Adipocyte (in vitro differentiated cells): ENCODE results near the gene QSER1.
A peak's percentile ranks its signal among the peaks of the same experiment; 100 is the strongest.

Experiments used
- DNase-seq: peaks from one replicate; pipeline ENCODE4 v3.0.0-alpha.2; 2015; ENCODE audit warnings: low read depth
- H3K27me3 ChIP-seq: replicated peaks from 2 replicates; pipeline ENCODE4 v1.7.0; 2013; ENCODE audit warnings: mild to moderate bottlenecking, low read length, moderate library complexity; ENCODE audit not compliant: control insufficient read depth, insufficient read depth
- H3K36me3 ChIP-seq: 2 replicates; pipeline ENCODE4 v1.7.0; 2013; ENCODE audit warnings: low read length, mild to moderate bottlenecking, moderate library complexity; ENCODE audit not compliant: control insufficient read depth, insufficient read depth, severe bottlenecking
- H3K4me1 ChIP-seq: 2 replicates; pipeline ENCODE4 v1.7.0; 2013; ENCODE audit warnings: mild to moderate bottlenecking, low read length, moderate library complexity; ENCODE audit not compliant: control insufficient read depth, insufficient read depth
- H3K4me3 ChIP-seq: 2 replicates; pipeline ENCODE4 v1.7.0; 2013; ENCODE audit warnings: mild to moderate bottlenecking, low read length, moderate library complexity
- H3K9ac ChIP-seq: 2 replicates; pipeline ENCODE4 v1.7.0; 2013; ENCODE audit warnings: mild to moderate bottlenecking, low read length, moderate library complexity
- H3K9me3 ChIP-seq: 2 replicates; pipeline ENCODE4 v1.7.0; 2013; ENCODE audit warnings: mild to moderate bottlenecking, low read length, moderate library complexity; ENCODE audit not compliant: control insufficient read depth

The QSER1 gene

GRCh38 chr11:32890843-32891656 lies 1.6 kb upstream of the QSER1 start:
- no peaks in the 10 kb centered on the region for H3K9me3 ChIP-seq
- no peaks in the 10 kb centered on the region for H3K27me3 ChIP-seq
- H3K4me1 ChIP-seq: peaks cover 21% of the 10 kb centered on the region
- H3K9ac ChIP-seq: peak overlapping the region; percentile 94
- peak overlapping the region; percentile 95 for H3K4me3 ChIP-seq
- no peak for DNase-seq
- H3K36me3 ChIP-seq: no peaks in the 10 kb centered on the region

- peak; percentile 6 for DNase-seq
- H3K4me3 ChIP-seq: peak overlapping the region; percentile 95
These were observed 805 bp upstream of the QSER1 start for GRCh38 chr11:32891657-32892354.

GRCh38 chr11:32893093-32893342 lies 407 bp downstream of the QSER1 start:
- no peak for DNase-seq

More at GRCh38 chr11:32891657-32892354, 805 bp upstream of the QSER1 start:
- peak overlapping the region; percentile 94 for H3K9ac ChIP-seq
- H3K36me3 ChIP-seq: no peaks in the 10 kb centered on the region
- peaks cover 21% of the 10 kb centered on the region for H3K4me1 ChIP-seq
- H3K9me3 ChIP-seq: no peaks in the 10 kb centered on the region
- no peaks in the 10 kb centered on the region for H3K27me3 ChIP-seq

GRCh38 chr11:32893343-32894148 lies 935 bp downstream of the QSER1 start:
- no peaks in the 10 kb centered on the region for H3K9me3 ChIP-seq
- peak overlapping the region; percentile 89 for H3K9ac ChIP-seq
- DNase-seq: peak; percentile 78
- no peaks in the 10 kb centered on the region for H3K27me3 ChIP-seq
- no peaks in the 10 kb centered on the region for H3K36me3 ChIP-seq
- peaks cover 19% of the 10 kb centered on the region for H3K4me1 ChIP-seq
- H3K4me3 ChIP-seq: peak overlapping the region; percentile 91

More at GRCh38 chr11:32893093-32893342, 407 bp downstream of the QSER1 start:
- Histone ChIP-seq H3K4me3 (peak overlapping the region; percentile 91), H3K9me3 (no peaks in the 10 kb centered on the region), H3K4me1 (peaks cover 21% of the 10 kb centered on the region), H3K9ac (peak overlapping the region; percentile 89), H3K36me3 (no peaks in the 10 kb centered on the region), H3K27me3 (no peaks in the 10 kb centered on the region)

- Histone ChIP-seq H3K27me3 (no peaks in the 10 kb centered on the region), H3K4me3 (peak overlapping the region; percentile 91), H3K36me3 (no peaks in the 10 kb centered on the region), H3K4me1 (peaks cover 11% of the 10 kb centered on the region), H3K9ac (peak overlapping the region; percentile 89), H3K9me3 (no peaks in the 10 kb centered on the region)
- DNase-seq: peak; percentile 80
These were observed 1.7 kb downstream of the QSER1 start for GRCh38 chr11:32894149-32894827.

GRCh38 chr11:32894921-32895320 lies 2.3 kb downstream of the QSER1 start:
- Histone ChIP-seq H3K9me3 (no peaks in the 10 kb centered on the region), H3K9ac (peak overlapping the region; percentile 89), H3K36me3 (no peaks in the 10 kb centered on the region), H3K27me3 (no peaks in the 10 kb centered on the region), H3K4me3 (peak overlapping the region; percentile 91), H3K4me1 (peaks cover 11% of the 10 kb centered on the region)
- DNase-seq: peak; percentile 13

GRCh38 chr11:32895471-32895870 lies 2.9 kb downstream of the QSER1 start:
- peaks cover 11% of the 10 kb centered on the region for H3K4me1 ChIP-seq
- DNase-seq: no peak
- no peak overlapping the region for H3K4me3 ChIP-seq
- H3K9me3 ChIP-seq: no peaks in the 10 kb centered on the region
- H3K27me3 ChIP-seq: no peaks in the 10 kb centered on the region
- no peak overlapping the region for H3K9ac ChIP-seq
- H3K36me3 ChIP-seq: no peaks in the 10 kb centered on the region

- Histone ChIP-seq H3K27me3 (no peaks in the 10 kb centered on the region), H3K4me3 (no peak overlapping the region), H3K36me3 (no peaks in the 10 kb centered on the region), H3K9ac (no peak overlapping the region), H3K9me3 (no peaks in the 10 kb centered on the region), H3K4me1 (peaks cover 11% of the 10 kb centered on the region)
- no peak for DNase-seq
These were observed 4.5 kb downstream of the QSER1 start for GRCh38 chr11:32897103-32897502.

GRCh38 chr11:32899438-32899837 lies 6.8 kb downstream of the QSER1 start:
- Histone ChIP-seq H3K4me1 (peaks cover 8% of the 10 kb centered on the region), H3K9me3 (no peaks in the 10 kb centered on the region), H3K4me3 (no peak overlapping the region), H3K27me3 (no peaks in the 10 kb centered on the region), H3K36me3 (no peaks in the 10 kb centered on the region), H3K9ac (no peak overlapping the region)
- DNase-seq: no peak

GRCh38 chr11:32902089-32902665 lies 9.6 kb downstream of the QSER1 start:
- Histone ChIP-seq H3K9ac (no peak overlapping the region), H3K4me3 (no peak overlapping the region), H3K36me3 (no peaks in the 10 kb centered on the region), H3K27me3 (no peaks in the 10 kb centered on the region), H3K4me1 (peaks cover 7% of the 10 kb centered on the region), H3K9me3 (no peaks in the 10 kb centered on the region)
- no peak for DNase-seq
